ENCODE measurements around the gene GAN.

- TF ChIP-seq CTCF (conservative IDR thresholded peaks at IDR 0.05) (no peak), ZFX (IDR thresholded peaks at IDR 0.05) (no peak)
Measured at GRCh38 chr16:81327011-81327410, 12.2 kb downstream of the GAN start.
